H1 (cell line): ENCODE data around the gene MVD. TPM values are rescaled to one million over a fixed set of nuclear protein-coding genes. Genes with fewer than 3 reads are reported as not detected.

Source experiments
- CTBP2 ChIP-seq: IDR thresholded peaks from 2 replicates; pipeline ENCODE4 v1.7.0; 2011; ENCODE audit warnings: borderline replicate concordance, mild to moderate bottlenecking, moderate library complexity, mixed read lengths, low read length; ENCODE audit not compliant: insufficient read depth, insufficient read length
- JUND ChIP-seq: IDR thresholded peaks from 2 replicates; pipeline ENCODE4 v1.6.1; 2011; ENCODE audit warnings: mild to moderate bottlenecking, improper control_type of control experiment, low read length
- POLR2AphosphoS5 ChIP-seq: IDR thresholded peaks from 2 replicates; pipeline ENCODE4 v1.6.1; 2011; ENCODE audit warnings: low read depth, low read length
- SP4 ChIP-seq: IDR thresholded peaks from 2 replicates; pipeline ENCODE4 v1.6.1; 2012; ENCODE audit warnings: low read length, inconsistent platforms
- TCF12 ChIP-seq: IDR thresholded peaks from 2 replicates; pipeline ENCODE4 v1.6.1; 2011; ENCODE audit warnings: low read depth, mild to moderate bottlenecking, low read length
- TEAD4 ChIP-seq: IDR thresholded peaks from 2 replicates; pipeline ENCODE4 v1.6.1; 2012; ENCODE audit warnings: low read depth, low read length, inconsistent platforms, mixed read lengths
- polyA plus RNA-seq, 7 experiments: library from polyadenylated mRNA; depleted of rRNA in 3 of 7; stranded (reverse) in 5 of 7; unstranded in 2 of 7; fragments of >200 nt in 5 of 7; fragments of 200-250 nt in 2 of 7; gene quantifications; 1 replicate in 5 of 7; 2 replicates in 1 of 7; 4 replicates in 1 of 7; pipeline versions ENCODE4 v1.2.1 to v1.2.3, GENCODE V29; 2011 to 2013; ENCODE audit warnings: missing spikeins in 2 of 7, mixed read lengths in 2 of 7
- total RNA-seq: library from RNA; stranded (reverse); fragmentation: NEBNext Ultra II Directional; extraction: Animal tissue kit (Norgen Biotek cat#: 25700); gene quantifications from 2 replicates; pipeline ENCODE4 v1.2.1, GENCODE V29; 2021

Gene MVD
- total and polyA plus RNA-seq, 2 of the 8 experiments (the other 6 are each of a cell fraction or from before 2014, with no cell fraction given), result 47.2 to 77.3 TPM

DNA sequence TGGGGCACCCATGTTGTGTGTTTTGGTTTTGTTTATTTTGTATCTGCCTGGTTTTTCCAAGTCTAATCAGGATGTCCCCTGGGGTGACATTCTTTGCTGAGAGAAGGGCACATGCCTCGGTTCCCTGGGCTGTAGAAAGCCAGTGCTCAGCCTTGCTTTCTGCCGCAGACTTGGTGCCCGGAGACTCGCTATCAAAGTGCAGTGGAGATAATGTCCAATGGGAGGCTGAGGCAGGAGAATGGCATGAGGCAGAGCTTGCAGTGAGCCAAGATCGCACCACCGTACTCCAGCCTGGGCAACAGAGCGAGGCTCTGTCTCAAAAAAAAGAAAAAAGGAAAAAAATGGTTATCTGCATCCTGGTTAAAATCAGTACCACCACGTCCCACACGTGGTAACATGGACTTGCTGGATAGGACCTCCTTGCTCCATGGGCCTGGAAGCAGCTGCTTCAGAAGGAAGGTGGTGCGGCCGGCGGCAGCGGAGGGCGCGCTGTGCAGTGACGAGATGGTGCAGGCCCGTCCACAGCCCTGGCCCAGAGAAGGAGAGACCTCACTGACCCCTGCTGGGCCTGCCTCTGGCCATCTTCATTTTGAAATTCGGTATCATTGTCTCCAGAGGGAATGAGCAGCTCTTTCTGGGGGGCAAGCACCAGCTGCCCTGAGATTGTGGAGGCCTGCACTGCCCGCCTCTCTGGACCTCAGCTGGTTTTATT is 43.8 kb downstream of the MVD start (continued):
- TF ChIP-seq TEAD4, result no peak
- TF ChIP-seq JUND, result no peak
- TF ChIP-seq POLR2AphosphoS5, result no peak
- TF ChIP-seq CTBP2, result no peak
- TF ChIP-seq TCF12, result no peak
- no peak for TF ChIP-seq SP4
